GM19099 (cell line): ENCODE measurements around the gene SLC25A29.

ENCODE experiments used
- POLR2A ChIP-seq: IDR thresholded peaks from 3 replicates; pipeline ENCODE4 v1.6.1; 2011; ENCODE audit warnings: low read depth; ENCODE audit not compliant: insufficient read length; ENCODE audit errors: extremely low read depth

Gene SLC25A29

GRCh38 chr14:100303925-100304324, 2.3 kb downstream of the SLC25A29 start:
- no peak for TF ChIP-seq POLR2A

- no peak for TF ChIP-seq POLR2A
Observed at GRCh38 chr14:100303179-100303578, 3.1 kb downstream of the SLC25A29 start.

GRCh38 chr14:100302616-100303015, 3.6 kb downstream of the SLC25A29 start:
- TF ChIP-seq POLR2A = no peak

GRCh38 chr14:100299238-100299560, 7.0 kb downstream of the SLC25A29 start:
- no peak for TF ChIP-seq POLR2A

- TF ChIP-seq POLR2A = no peak
Observed at GRCh38 chr14:100298551-100299237, 7.5 kb downstream of the SLC25A29 start.

- no peak for TF ChIP-seq POLR2A
Observed at GRCh38 chr14:100297320-100298300, 8.6 kb downstream of the SLC25A29 start.

- TF ChIP-seq POLR2A = no peak
Observed at GRCh38 chr14:100296106-100296651, 10.1 kb downstream of the SLC25A29 start.

- no peak for TF ChIP-seq POLR2A
Observed at GRCh38 chr14:100295376-100296105, 10.7 kb downstream of the SLC25A29 start.

GRCh38 chr14:100294963-100295330, 11.3 kb downstream of the SLC25A29 start:
- no peak for TF ChIP-seq POLR2A

- TF ChIP-seq POLR2A = no peak
Observed at GRCh38 chr14:100294213-100294962, 11.9 kb downstream of the SLC25A29 start.

GRCh38 chr14:100293497-100294212, 12.6 kb downstream of the SLC25A29 start:
- TF ChIP-seq POLR2A = no peak

GRCh38 chr14:100292776-100293461, 13.3 kb downstream of the SLC25A29 start:
- TF ChIP-seq POLR2A = no peak

GRCh38 chr14:100292301-100292775, 13.9 kb downstream of the SLC25A29 start:
- no peak for TF ChIP-seq POLR2A
